Measurements from ENCODE around the gene TNFRSF13B. TPM values are rescaled to one million over a fixed set of nuclear protein-coding genes. Genes with fewer than 3 reads are reported as not detected.

TNFRSF13B gene
- total and polyA plus RNA-seq, 10 of the 15 experiments (the other 5 are each of a cell fraction or from before 2014, with no cell fraction given): 15.5 to 231 (median 119) TPM

GRCh38 chr17:16947470-16947869 lies 24.4 kb downstream of the TNFRSF13B start (continued):
- TF ChIP-seq, protein P1, sequence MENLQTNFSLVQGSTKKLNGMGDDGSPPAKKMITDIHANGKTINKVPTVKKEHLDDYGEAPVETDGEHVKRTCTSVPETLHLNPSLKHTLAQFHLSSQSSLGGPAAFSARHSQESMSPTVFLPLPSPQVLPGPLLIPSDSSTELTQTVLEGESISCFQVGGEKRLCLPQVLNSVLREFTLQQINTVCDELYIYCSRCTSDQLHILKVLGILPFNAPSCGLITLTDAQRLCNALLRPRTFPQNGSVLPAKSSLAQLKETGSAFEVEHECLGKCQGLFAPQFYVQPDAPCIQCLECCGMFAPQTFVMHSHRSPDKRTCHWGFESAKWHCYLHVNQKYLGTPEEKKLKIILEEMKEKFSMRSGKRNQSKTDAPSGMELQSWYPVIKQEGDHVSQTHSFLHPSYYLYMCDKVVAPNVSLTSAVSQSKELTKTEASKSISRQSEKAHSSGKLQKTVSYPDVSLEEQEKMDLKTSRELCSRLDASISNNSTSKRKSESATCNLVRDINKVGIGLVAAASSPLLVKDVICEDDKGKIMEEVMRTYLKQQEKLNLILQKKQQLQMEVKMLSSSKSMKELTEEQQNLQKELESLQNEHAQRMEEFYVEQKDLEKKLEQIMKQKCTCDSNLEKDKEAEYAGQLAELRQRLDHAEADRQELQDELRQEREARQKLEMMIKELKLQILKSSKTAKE (IDR thresholded peaks at IDR 0.05; ENCODE audit: low read depth, poor library complexity, severe bottlenecking): peak; percentile 82
- TF ChIP-seq, protein P2, sequence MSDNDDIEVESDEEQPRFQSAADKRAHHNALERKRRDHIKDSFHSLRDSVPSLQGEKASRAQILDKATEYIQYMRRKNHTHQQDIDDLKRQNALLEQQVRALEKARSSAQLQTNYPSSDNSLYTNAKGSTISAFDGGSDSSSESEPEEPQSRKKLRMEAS (IDR thresholded peaks at IDR 0.05; ENCODE audit: low read depth, low read length): no peak
- TF ChIP-seq HDGF (IDR thresholded peaks at IDR 0.05): no peak
- TF ChIP-seq, protein P3, sequence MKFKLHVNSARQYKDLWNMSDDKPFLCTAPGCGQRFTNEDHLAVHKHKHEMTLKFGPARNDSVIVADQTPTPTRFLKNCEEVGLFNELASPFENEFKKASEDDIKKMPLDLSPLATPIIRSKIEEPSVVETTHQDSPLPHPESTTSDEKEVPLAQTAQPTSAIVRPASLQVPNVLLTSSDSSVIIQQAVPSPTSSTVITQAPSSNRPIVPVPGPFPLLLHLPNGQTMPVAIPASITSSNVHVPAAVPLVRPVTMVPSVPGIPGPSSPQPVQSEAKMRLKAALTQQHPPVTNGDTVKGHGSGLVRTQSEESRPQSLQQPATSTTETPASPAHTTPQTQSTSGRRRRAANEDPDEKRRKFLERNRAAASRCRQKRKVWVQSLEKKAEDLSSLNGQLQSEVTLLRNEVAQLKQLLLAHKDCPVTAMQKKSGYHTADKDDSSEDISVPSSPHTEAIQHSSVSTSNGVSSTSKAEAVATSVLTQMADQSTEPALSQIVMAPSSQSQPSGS (IDR thresholded peaks at IDR 0.05; ENCODE audit: low read length): no peak
- peak; percentile 20; the same call in 1 of the 2 replicates for TF ChIP-seq ZNF384 (IDR thresholded peaks at IDR 0.05; ENCODE audit: borderline replicate concordance, low read depth, low read length)
- no peak for TF ChIP-seq TARDBP (IDR thresholded peaks at IDR 0.05; ENCODE audit: borderline replicate concordance)
- TF ChIP-seq CHD2 (IDR thresholded peaks at IDR 0.05; ENCODE audit: borderline replicate concordance, low read depth, low read length): no peak
- no peak for TF ChIP-seq FOS (IDR thresholded peaks at IDR 0.05; ENCODE audit: borderline replicate concordance, extremely low read depth, insufficient read length)
- no peak for TF ChIP-seq MYC (IDR thresholded peaks at IDR 0.05; ENCODE audit: insufficient read depth, insufficient read length, insufficient replicate concordance, low read length, severe bottlenecking)
- no peak for TF ChIP-seq MLLT1 (IDR thresholded peaks at IDR 0.05)
- TF ChIP-seq IKZF2 (IDR thresholded peaks at IDR 0.05): peak; percentile 49 to 64; a peak in 3 of 4 replicates
- no peak for TF ChIP-seq RCOR1 (conservative IDR thresholded peaks at IDR 0.05; ENCODE audit: low read depth, low read length)
- no peak for TF ChIP-seq ZSCAN29 (IDR thresholded peaks at IDR 0.05)
- TF ChIP-seq SIX5 (IDR thresholded peaks at IDR 0.05; ENCODE audit: low read depth, low read length, severe bottlenecking): no peak
- no peak for TF ChIP-seq RAD21 (IDR thresholded peaks at IDR 0.05; ENCODE audit: insufficient read depth, low read depth, low read length)
- peak; percentile 28; the same call in 1 of the 2 replicates for TF ChIP-seq IKZF1 (conservative IDR thresholded peaks at IDR 0.05)
- TF ChIP-seq KLF5 (IDR thresholded peaks at IDR 0.05; ENCODE audit: partially characterized antibody): no peak
- TF ChIP-seq EGR1 (IDR thresholded peaks at IDR 0.05; ENCODE audit: borderline replicate concordance in 1 of 2, low read depth in 2 of 2, low read length in 2 of 2): no peak
- TF ChIP-seq TAF1 (IDR thresholded peaks at IDR 0.05; ENCODE audit: borderline replicate concordance, low read depth, low read length): no peak
- 0 out of 2 replicates have a peak, but pooled peaks have one; percentile 43 for TF ChIP-seq RELB (IDR thresholded peaks at IDR 0.05; ENCODE audit: low read depth)
- TF ChIP-seq JUNB (IDR thresholded peaks at IDR 0.05): no peak
- TF ChIP-seq CBX5 (IDR thresholded peaks at IDR 0.05; ENCODE audit: low read depth): peak; percentile 54
- TF ChIP-seq ZNF274 (IDR thresholded peaks at IDR 0.05; ENCODE audit: insufficient read depth, insufficient read length): no peak
- TF ChIP-seq RELA (IDR thresholded peaks at IDR 0.05; ENCODE audit: borderline replicate concordance, partially characterized antibody): no peak
